Colonic mucosa (tissue), 4 donors: ENCODE data around the gene TBC1D21. TPM values are rescaled to one million over a fixed set of nuclear protein-coding genes. Genes with fewer than 3 reads are reported as not detected.

Experiments
- DNase-seq: peaks from one replicate; pipeline ENCODE4 v3.0.0-alpha.2; 2020
- H3K27ac ChIP-seq: fragments of 200-600 bp; one replicate; pipeline ENCODE4 v1.8.0; 2021
- H3K27me3 ChIP-seq: fragments of 200-600 bp; one replicate; pipeline ENCODE4 v1.8.0; 2021
- H3K36me3 ChIP-seq: fragments of 200-600 bp; one replicate; pipeline ENCODE4 v1.8.0; 2021
- H3K4me1 ChIP-seq: fragments of 200-600 bp; one replicate; pipeline ENCODE4 v1.8.0; 2021; ENCODE audit warnings: mild to moderate bottlenecking
- H3K4me3 ChIP-seq: fragments of 200-600 bp; one replicate; pipeline ENCODE4 v1.8.0; 2021
- H3K9ac ChIP-seq, 2 donors: one replicate each; pipeline ENCODE4 v1.7.0; 2013; ENCODE audit warnings: control low read depth in 2 of 2, low read depth in 2 of 2, low read length in 2 of 2
- H3K9me3 ChIP-seq: fragments of 200-600 bp; one replicate; pipeline ENCODE4 v1.8.0; 2021
- CTCF ChIP-seq: fragments of 200-600 bp; IDR thresholded peaks from one replicate; pipeline ENCODE4 v1.8.0; 2022; ENCODE audit warnings: antibody characterized with exemption, mild to moderate bottlenecking
- intact Hi-C: fragments of 100-400 bp; cut with DNase I; formaldehyde crosslinking; loops from one replicate; pipeline ENCODE4 v1.14.1; 2022
- total RNA-seq, 2 donors: library from RNA; stranded (reverse); fragmentation: NEBNext Ultra II Directional in 1 of 2; extraction: Animal tissue kit (Norgen Biotek cat#: 25700) in 1 of 2; gene quantifications; one replicate each; pipeline ENCODE4 v1.2.1, GENCODE V29; 2021
- donor health status: healthy.
- donor health status: DM: no; HTN: no; CAD: no.
- donor health status: DM: no; HTN: no; CAD: no.

TBC1D21 gene
- total RNA-seq, 2 donors from 2014 or later: not detected

- Histone ChIP-seq H3K9me3 (no peaks in the 10 kb centered on the region), H3K4me1 (no peaks in the 10 kb centered on the region), H3K27ac (no peak overlapping the region), H3K36me3 (no peaks in the 10 kb centered on the region), H3K27me3 (no peaks in the 10 kb centered on the region), H3K9ac (no peak overlapping the region), H3K4me3 (no peak overlapping the region)
- intact Hi-C loops: no loop called here
- no peak for TF ChIP-seq CTCF
- no peak for DNase-seq
Observed at GRCh38 chr15:73844356-73844755, 29.0 kb upstream of the TBC1D21 start.

- Histone ChIP-seq H3K4me3 (no peak overlapping the region), H3K27ac (no peak overlapping the region), H3K4me1 (no peaks in the 10 kb centered on the region), H3K36me3 (no peaks in the 10 kb centered on the region), H3K9me3 (no peaks in the 10 kb centered on the region), H3K9ac (no peak overlapping the region), H3K27me3 (no peaks in the 10 kb centered on the region)
- DNase-seq: no peak
- intact Hi-C loops: no loop called here
- no peak for TF ChIP-seq CTCF
Observed at GRCh38 chr15:73845507-73845906, 27.9 kb upstream of the TBC1D21 start.

DNA sequence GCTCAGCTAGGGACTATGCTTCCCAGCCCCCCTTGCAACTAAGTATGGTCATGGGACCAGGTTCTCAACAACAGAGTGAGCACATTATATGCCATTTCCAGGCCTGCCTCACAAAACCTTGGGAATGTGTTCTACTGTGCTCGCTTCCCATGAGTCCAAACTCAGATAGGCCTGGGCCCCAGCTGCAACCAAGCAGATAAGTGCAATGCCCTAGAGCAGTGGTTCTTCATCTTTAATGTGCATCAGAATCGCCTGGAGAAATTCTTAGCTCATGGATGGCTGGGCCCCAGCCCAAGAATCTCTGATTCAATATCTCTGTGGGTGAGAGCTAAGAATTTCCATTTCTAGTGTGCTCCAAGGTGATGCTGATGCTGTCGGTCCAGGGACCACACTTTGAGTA, 27.5 kb upstream of the TBC1D21 start:
- Histone ChIP-seq H3K27ac (no peak overlapping the region), H3K36me3 (no peaks in the 10 kb centered on the region), H3K9me3 (no peaks in the 10 kb centered on the region), H3K27me3 (no peaks in the 10 kb centered on the region), H3K4me3 (no peak overlapping the region), H3K4me1 (no peaks in the 10 kb centered on the region), H3K9ac (no peak overlapping the region)
- TF ChIP-seq CTCF: no peak
- DNase-seq: no peak
- intact Hi-C loops: no loop called here

DNA sequence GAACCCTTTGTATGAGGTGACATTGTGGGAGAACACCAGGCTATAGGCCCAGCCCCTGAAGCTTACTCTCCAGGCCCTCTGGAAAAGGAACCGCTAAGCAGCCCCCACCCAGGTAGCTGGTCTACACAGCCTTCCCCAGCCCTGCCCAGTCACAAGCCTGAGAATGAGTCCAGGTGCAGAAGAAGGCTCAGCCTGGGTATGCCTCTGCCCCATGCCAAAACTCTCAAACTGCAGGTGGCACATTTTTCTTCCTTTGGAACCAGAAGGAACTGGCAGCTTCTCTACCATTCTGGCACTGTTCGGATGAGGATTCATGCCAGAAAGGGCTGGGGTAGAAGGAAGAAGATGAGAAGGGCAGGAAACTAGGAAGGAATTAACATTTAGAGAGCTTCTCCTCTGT, 23.7 kb upstream of the TBC1D21 start:
- DNase-seq: no peak
- TF ChIP-seq CTCF: no peak
- Histone ChIP-seq H3K27me3 (no peaks in the 10 kb centered on the region), H3K9me3 (no peaks in the 10 kb centered on the region), H3K9ac (no peak overlapping the region), H3K36me3 (no peaks in the 10 kb centered on the region), H3K27ac (no peak overlapping the region), H3K4me3 (no peak overlapping the region), H3K4me1 (no peaks in the 10 kb centered on the region)
- intact Hi-C loops: no loop called here

DNA sequence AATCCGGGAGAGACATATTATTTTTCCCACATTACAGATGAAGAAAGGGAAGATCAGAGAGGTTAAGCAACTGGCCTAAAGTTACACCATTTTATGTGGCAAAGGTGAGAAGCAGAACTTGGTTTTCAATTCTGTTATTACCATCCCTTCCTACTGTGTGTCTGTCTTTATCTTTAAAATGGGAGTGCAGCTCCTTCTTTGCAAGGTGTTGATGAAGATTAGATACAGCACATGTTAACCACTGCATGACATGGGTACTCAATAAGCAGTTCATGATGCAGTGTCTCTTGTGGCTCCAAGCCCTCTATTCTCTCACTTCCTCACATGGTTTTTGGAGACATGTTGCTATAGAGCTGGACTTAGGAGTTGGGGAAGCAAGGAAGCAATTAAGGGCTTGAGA, 23.1 kb upstream of the TBC1D21 start:
- H3K4me1 ChIP-seq: no peaks in the 10 kb centered on the region
- intact Hi-C loops: no loop called here
- H3K4me3 ChIP-seq: no peak overlapping the region
- no peak overlapping the region for H3K9ac ChIP-seq
- no peaks in the 10 kb centered on the region for H3K9me3 ChIP-seq
- no peak for TF ChIP-seq CTCF
- H3K36me3 ChIP-seq: no peaks in the 10 kb centered on the region
- no peaks in the 10 kb centered on the region for H3K27me3 ChIP-seq
- no peak overlapping the region for H3K27ac ChIP-seq
- DNase-seq: no peak

DNA sequence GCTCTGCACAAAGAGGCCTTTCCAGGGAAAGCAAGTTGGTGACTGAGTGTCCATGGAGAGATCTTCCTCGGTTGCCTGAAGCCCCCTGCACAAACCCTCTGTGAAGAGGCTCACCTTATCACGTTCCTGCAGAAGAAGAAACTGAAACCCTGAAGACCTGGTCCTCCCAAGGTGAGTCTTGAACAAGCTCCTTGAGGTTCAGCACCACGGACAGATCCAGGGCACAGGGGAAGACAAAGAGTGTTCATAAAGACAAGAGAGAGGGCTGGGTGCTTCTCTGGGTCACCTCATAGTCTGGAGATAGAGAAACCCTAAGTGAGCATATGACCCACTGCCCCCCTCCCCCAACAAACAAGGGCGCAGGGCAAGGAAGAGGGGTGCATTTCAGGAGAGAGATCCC, 21.7 kb upstream of the TBC1D21 start:
- Histone ChIP-seq H3K4me3 (no peak overlapping the region), H3K9ac (no peak overlapping the region), H3K4me1 (no peaks in the 10 kb centered on the region), H3K27ac (no peak overlapping the region), H3K27me3 (no peaks in the 10 kb centered on the region), H3K36me3 (no peaks in the 10 kb centered on the region), H3K9me3 (no peaks in the 10 kb centered on the region)
- intact Hi-C loops: no loop called here
- DNase-seq: peak; percentile 28
- no peak for TF ChIP-seq CTCF
